NCI-H2196 (cell line): Measurements from ENCODE around the gene TP73.
"Not testable (repeated sequence)": the region's sequence is repeated elsewhere in the genome, so short reads cannot be mapped to it uniquely, and the experiment has no call there.

Source experiments
- DNase-seq: peaks from one replicate; lab custom pipeline; 2025; ENCODE audit not compliant: unreplicated experiment; lab: John Stamatoyannopoulos, UW

TP73 gene

DNA sequence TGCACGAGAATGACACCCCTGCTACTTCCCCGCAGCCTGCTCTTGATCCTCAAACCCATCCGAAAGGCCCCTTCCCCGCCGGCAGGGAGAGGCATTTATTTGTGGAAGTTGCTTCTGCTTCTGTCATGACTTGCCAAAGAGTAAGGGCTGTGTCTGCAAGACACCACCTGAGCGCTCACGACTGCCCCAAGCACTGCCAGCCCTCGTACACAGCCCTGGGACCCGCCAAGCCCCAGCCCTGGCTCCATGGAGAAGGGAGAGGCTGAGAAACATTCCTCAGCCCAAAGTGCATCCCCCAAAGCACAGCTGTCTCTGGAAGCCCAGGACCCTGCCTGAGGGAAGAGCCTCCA, 33.8 kb upstream of the TP73 start:
- DNase-seq = no peak

GRCh38 chr1:3618881-3619671, 33.2 kb upstream of the TP73 start:
- DNase-seq = peak; percentile 79

DNA sequence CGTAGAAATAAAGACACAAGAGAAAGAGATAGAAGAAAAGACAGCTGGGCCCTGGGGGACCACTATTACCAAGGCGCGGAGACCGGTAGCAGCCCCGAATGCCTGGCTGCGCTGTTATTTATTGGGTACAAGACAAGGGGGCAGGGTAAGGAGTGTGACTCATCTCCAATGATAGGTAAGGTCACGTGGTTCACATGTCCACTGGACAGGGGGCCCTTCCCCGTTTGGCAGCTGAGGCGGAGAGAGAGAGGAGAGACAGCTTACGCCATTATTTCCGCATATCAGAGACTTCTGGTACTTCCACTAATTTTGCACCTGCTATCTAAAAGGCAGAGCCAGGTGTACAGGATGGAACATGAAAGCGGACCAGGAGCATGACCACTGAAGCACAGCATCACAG, 31.6 kb upstream of the TP73 start:
- DNase-seq = peak; percentile 47

DNA sequence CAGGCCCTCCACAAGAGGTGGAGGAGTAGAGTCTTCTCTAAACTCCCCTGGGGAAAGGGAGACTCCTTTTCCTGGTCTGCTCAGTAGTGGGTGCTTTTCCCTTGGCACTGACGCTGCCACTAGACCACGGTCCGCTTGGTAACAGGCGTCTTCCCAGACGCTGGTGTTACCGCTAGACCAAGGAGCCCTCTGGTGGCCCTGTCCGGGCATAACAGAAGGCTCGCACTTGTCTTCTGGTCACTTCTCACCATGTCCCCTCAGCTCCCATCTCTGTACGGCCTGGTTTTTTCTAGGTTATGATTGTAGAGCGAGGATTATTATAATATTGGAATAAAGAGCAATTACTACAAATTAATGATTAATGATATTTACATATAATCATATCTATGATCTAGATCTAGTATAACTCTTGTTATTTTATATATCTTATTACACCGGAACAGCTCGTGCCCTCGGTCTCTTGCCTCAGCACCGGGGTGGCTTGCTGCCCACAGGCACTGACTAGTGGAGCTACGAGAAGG, 31.1 kb upstream of the TP73 start:
- DNase-seq = peak; percentile 47

DNA sequence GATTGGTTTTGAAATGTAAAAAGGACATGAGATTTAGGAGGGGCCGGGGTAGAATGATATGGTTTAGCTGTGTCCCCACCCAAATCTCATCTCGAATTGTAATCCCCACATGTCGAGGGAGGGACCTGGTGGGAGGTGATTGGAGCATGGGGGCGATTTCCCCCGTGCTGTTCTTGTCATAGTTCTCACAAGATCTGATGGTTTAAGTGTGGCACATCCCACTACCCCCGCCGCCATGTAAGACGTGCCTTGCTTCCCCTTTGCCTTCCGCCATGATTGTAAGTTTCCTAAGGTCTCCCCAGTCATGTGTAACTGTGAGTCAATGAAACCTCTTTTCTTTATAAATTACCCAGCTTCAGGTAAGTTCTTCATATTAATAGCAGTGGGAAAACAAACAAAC, 30.2 kb upstream of the TP73 start:
- DNase-seq = not testable (repeated sequence)

DNA sequence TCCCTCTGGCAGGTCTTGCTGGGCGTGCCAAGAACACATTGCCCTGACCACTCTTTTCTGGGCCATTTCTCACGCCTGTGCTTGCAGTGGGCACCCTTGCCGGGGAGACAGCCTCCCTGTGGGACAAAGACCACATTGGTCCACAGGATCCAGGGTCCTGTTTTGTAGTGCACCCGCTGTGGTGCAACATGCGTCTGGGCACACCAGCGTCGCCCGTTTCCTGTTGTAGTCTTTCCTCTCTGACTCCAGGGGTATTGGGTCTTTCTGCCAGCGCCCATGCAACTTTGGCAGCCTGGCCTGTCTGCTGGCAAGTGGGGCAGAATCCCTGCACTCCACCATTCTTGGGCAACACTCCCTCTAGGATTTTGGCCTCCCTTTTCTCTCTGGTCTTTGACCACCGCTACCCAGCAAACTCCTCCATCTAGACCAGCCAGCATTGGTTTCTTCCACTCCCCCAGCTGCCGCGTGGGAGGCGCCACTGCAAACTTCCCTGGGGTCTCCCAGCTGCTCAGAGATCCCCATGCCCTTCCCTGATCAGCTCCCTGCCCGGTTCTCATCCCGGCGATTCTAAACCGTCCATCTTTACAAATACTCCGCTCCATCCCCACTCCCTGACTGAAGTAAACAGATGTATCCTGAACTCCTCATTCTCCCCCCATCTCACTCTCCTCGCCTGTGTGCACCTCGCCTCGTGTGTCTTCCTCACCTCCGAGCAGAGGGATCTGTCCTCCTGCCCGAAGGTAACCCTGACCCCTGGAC, 28.7 kb upstream of the TP73 start:
- DNase-seq = no peak

DNA sequence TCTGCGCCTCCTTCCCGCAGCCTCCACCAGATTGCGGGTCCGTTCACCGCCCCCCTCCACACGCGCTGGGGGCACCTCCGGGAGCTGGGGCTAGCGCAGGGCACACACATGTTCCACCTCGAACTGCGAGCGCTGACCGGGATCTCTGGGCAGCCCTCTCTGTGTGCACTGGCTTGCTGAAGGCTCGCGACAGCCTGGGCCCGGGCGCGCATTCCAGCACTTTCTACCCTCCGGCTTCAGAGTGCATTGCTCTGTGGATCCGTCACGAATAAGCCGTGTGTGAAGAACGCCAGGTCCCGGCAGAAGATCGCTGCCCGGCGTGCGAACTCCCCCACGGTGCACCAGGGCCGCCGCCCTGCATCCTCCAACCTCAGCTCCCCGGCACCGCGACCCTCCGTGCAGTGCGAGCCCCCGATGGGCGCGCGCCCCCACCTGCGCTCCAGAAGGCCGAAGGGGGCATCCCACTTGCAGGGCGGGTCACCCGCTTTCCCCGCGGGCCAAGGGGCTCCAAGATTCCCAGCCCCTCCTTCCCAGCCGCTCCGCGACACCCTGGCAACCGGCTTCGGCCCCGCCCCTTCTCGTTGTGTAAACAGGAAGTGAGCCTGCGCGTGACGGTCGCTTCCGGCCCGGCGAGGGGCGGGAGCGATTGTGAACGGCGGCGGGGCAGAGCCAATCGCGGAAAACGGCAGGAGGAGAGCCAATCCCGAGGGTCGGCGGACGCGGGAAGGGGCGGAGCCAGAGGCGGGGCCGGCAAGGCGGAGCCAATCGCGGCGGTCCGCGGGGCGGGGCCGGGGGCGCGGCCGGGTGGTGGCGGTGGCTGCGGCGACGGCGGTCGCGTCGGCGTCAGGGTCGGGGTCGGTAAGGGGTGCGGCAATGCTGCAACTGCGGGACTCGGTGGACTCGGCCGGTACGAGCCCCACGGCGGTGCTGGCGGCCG, 27.8 kb upstream of the TP73 start, which contains the start of gene TPRG1L:
TPRG1L (plus strand) TSS at position 816 of the 937 bp plus-strand sequence; CDS start at position 874, 58 bp downstream.
- DNase-seq = peak; percentile 97

DNA sequence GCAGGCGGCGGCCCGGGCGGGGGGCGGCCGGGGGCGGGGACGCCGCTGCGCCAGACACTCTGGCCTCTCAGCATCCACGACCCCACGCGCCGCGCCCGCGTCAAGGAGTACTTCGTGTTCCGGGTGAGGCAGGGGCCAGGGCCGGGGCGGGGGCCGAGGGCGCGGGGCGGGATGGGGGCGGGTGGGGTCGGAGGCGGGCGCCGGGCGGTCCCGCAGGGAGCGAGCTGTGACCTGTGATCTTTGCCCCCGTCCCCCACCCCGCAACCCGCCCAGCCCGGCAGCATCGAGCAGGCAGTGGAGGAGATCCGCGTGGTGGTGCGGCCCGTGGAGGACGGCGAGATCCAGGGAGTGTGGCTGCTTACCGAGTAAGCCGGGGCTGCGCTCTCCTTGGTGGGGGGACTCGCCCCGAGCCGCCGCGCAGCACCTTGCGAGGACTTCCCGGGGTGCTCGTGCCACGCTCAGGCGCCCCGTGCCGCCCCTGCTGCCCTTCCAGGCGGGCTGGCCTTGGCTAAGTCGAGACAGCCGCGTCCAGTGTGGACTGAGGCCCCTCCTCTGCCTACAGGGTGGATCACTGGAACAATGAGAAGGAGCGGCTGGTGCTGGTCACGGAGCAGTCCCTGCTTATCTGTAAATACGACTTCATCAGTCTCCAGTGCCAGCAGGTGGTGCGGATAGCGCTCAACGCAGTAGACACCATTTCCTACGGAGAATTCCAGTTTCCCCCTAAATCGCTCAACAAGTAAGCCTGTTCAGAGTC, 27.0 kb upstream of the TP73 start:
- DNase-seq = peak; percentile 34

DNA sequence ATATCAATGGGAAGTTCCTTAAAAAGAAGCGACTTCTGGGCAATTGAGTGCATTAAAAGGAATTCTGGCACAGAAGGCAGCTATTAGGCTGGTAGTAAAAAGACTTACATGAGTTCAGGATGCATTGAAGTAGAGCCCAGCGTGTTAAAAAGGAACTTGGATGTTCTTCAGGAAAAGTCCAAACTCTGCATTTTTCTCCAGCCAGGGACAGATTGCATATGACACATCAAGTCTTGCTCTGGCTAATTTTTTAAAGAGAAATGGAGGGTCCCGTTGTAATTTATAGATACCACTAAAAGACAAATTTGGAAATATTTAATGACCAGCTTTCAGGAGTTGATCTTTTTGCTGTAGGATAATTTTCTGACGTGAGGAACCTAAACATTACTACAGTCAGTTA, 26.3 kb upstream of the TP73 start:
- DNase-seq = no peak

DNA sequence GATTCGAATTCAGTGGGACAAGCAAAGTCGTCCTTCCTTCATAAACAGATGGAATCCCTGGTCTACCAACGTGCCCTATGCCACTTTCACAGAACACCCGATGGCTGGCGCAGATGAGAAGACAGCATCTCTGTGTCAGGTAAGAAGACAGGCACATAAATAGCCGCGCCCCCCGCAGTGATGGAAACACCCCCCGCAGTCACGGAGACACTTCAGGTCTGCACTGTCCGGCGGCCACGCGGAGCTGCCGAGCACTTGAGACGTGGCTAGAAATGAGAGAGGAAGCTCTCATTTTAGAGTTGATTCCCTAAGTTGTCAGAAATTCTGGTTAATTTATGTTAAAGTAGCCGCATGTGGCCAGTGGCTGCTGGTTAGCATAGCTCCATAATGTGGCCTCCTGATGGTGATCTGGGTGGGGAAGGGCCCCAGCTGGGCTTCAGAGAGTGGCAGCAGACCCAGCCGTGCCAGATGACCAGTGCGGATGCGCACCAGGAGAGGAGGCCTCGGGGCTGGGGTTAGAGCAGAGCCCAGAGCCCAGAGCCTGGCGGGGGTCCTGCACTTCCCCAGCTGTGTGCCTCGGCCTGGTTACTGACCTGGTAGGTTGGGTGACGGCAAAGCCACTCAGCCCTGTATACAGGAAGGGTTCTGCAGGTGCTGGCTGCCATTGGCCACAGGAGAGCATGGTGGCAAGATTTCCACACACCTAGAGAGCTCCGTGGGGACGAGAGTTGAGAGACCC, 24.6 kb upstream of the TP73 start:
- no peak for DNase-seq

DNA sequence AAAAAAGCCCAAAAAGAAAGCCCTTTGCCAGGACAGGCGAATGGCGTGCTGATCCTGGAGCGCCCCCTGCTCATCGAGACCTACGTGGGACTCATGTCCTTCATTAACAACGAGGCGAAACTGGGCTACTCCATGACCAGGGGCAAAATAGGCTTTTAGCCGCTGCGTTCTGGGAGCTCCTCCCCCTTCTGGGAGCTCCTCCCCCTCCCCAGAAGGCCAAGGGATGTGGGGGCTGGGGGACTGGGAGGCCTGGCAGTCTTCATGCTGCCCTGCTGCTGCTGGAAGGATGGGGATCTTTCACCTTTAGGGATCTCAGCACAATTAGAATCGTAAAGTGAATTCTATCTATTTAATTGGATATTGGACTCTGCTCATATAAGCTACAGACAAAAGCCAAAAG, 23.9 kb upstream of the TP73 start:
- no peak for DNase-seq

DNA sequence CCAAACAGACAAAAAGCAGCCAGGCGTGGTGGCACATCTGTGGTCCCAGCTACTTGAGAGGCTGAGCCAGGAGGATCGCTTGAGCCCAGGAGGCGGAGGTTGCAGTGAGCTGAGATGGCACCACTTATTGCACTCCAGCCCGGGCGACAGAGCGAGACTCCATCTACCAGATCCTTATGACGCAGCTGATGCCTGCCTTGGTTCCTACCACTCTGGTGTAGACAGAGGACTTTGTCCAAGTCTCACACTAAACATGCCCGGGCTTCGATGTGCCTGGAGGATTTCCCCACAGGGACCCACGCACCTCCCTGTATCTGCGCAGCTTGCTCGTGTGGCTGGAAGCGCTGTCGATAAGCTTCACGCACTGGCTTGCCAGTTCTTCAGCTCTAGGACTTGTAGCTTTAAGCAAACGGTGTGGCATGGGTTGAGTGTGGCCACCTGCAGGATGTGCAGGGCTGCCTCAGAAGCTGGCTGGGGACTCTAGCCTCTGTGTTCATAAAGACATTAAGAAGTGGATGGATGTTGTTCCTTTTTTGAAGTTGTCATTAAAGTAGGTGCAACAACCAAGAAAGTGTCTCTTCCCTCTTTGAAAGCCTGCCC, 22.7 kb upstream of the TP73 start:
- no peak for DNase-seq

DNA sequence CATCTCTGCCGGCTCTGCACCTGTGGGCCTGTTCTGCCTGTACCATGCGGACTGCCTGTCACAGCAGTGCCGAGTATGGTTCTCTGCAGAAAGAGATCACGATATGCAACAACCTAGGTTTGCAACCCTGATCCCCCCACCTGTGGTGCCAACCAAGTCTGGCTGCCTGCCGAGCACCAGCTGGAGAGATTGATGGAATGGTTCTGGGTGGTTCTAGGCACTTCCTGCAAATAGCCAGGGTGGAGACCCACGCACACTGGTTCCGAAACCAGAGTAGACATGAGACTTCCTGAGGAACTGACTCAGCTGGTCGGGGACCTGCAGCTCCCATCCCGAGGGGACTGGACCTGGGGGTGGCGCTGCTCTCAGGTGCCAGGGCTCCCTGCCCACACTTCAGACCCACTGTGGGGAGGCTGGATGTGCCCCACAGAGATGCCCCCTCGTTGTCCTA, 22.1 kb upstream of the TP73 start:
- no peak for DNase-seq

- no peak for DNase-seq
Observed at GRCh38 chr1:3630914-3631313, 21.4 kb upstream of the TP73 start.

- DNase-seq = no peak
Observed at GRCh38 chr1:3631320-3632260, 20.7 kb upstream of the TP73 start.

DNA sequence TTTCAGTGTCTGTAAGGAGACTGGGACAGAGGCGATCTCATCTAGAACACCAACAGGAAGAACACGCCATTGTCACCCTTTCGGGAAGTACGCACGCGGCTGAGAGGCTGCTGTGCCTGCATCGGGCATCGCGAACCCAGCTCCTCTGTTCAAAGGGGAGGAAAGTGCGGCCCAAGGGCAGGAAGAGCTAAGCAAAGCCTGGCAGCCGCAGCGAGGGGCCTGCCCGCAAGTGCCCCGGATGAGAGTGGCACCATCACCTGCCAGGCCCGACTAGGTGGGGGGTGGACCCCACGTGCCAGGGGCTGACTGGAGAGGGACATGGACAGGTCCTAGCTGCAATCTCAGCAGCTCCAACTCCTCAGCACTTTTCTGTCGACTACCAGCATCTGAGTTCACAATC, 20.0 kb upstream of the TP73 start:
- DNase-seq = no peak

GRCh38 chr1:3632716-3633343, 19.5 kb upstream of the TP73 start:
- DNase-seq = no peak
